Mucosa of descending colon (tissue), 3 donors: ENCODE data around the gene RCBTB1. TPM values are rescaled to one million over a fixed set of nuclear protein-coding genes. Genes with fewer than 3 reads are reported as not detected.
"Not testable (repeated sequence)": the region's sequence is repeated elsewhere in the genome, so short reads cannot be mapped to it uniquely, and the experiment has no call there.

ENCODE experiments used
- ATAC-seq: fragments of 200-7000 bp; cut with Tn5 transposase; one replicate; pipeline ENCODE4 v1.9.1; 2020; ENCODE audit warnings: mild to moderate bottlenecking, moderate library complexity
- DNase-seq, 3 donors: peaks; one replicate each; pipeline ENCODE4 v3.0.0-alpha.2; 2020
- H3K36me3 ChIP-seq: fragments of 200-600 bp; one replicate; pipeline ENCODE4 v1.8.0; 2021; ENCODE audit warnings: low read depth, mild to moderate bottlenecking
- H3K4me1 ChIP-seq: fragments of 200-600 bp; one replicate; pipeline ENCODE4 v1.8.0; 2021; ENCODE audit warnings: low read depth, mild to moderate bottlenecking
- H3K4me3 ChIP-seq: fragments of 200-600 bp; one replicate; pipeline ENCODE4 v1.8.0; 2021; ENCODE audit warnings: mild to moderate bottlenecking
- H3K9me3 ChIP-seq: fragments of 200-600 bp; one replicate; pipeline ENCODE4 v1.8.0; 2021; ENCODE audit warnings: mild to moderate bottlenecking
- intact Hi-C, 2 donors: fragments of 100-400 bp; cut with DNase I in 1 of 2; cut with micrococcal nuclease in 1 of 2; formaldehyde crosslinking; loops; one replicate each; pipeline versions ENCODE4 v1.11.0 to v1.11.1; 2022; cut with DNase I, micrococcal nuclease
- total RNA-seq, 3 donors: library from RNA; stranded (reverse); fragmentation: NEBNext Ultra II Directional in 2 of 3; extraction: Animal tissue kit (Norgen Biotek cat#: 25700) in 2 of 3; gene quantifications; one replicate each; pipeline versions ENCODE4 v1.2.1 to v1.2.4, GENCODE V29; 2021 to 2023
- TF ChIP-seq, protein P1 (sequence below): fragments of 200-600 bp; IDR thresholded peaks from one replicate; pipeline ENCODE4 v1.8.0; 2022; ENCODE audit warnings: antibody characterized with exemption, mild to moderate bottlenecking
- donor health status: DM: no; HTN: no; CAD: no; lungs with moderate emphysema.
- donor health status: DM: no; HTN: no; CAD: no.
- donor health status: DM: no; HTN: yes; CAD: no.

RCBTB1 gene
- total RNA-seq, 3 donors from 2014 or later = 5.3 to 11.7 (median 6.7) TPM

DNA sequence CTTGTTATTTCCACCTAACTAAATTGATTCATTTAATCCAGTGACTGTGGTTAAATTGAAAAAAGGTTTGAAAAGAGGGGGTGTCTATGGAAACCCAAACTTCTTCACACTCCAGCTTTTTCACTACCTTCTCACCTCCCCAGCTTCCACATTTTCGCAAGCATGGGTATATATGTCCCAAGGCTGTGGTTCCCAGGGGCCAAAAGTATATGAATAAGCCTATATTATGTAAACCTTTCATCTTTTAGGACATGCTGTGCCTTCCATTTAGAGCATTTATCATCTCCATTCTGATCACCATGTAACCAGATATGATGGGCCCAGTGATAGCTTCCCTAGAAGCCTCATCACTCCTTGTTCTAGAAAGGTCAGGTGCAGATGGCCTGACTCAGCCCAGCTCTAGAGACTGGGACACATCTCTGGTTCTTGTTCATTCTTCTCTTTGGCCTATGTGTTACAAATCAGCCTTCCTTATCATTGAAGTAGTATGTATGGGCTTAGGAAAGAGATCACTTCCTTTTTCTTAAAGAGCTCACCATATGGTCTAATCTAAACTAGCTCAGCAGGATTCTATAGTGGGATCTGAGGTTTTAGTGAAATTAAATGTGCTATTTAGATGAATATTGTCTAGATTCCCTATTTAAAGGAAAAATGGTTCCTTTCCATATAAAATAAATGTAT is 23.4 kb upstream of the RCBTB1 start:
- DNase-seq (no peak), ATAC-seq (no peak)
- intact Hi-C loops = no loop called here
- no peaks in the 10 kb centered on the region for H3K4me1 ChIP-seq
- no peaks in the 10 kb centered on the region for H3K36me3 ChIP-seq
- no peak overlapping the region for H3K4me3 ChIP-seq
- no peaks in the 10 kb centered on the region for H3K9me3 ChIP-seq
- TF ChIP-seq, protein P1, sequence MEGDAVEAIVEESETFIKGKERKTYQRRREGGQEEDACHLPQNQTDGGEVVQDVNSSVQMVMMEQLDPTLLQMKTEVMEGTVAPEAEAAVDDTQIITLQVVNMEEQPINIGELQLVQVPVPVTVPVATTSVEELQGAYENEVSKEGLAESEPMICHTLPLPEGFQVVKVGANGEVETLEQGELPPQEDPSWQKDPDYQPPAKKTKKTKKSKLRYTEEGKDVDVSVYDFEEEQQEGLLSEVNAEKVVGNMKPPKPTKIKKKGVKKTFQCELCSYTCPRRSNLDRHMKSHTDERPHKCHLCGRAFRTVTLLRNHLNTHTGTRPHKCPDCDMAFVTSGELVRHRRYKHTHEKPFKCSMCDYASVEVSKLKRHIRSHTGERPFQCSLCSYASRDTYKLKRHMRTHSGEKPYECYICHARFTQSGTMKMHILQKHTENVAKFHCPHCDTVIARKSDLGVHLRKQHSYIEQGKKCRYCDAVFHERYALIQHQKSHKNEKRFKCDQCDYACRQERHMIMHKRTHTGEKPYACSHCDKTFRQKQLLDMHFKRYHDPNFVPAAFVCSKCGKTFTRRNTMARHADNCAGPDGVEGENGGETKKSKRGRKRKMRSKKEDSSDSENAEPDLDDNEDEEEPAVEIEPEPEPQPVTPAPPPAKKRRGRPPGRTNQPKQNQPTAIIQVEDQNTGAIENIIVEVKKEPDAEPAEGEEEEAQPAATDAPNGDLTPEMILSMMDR = no peak

- Histone ChIP-seq H3K4me3 (no peak overlapping the region), H3K36me3 (no peaks in the 10 kb centered on the region), H3K4me1 (no peaks in the 10 kb centered on the region), H3K9me3 (no peaks in the 10 kb centered on the region)
- ATAC-seq (no peak), DNase-seq (no peak)
- TF ChIP-seq, protein P1 = no peak
- intact Hi-C loops = loop anchor here in 1 of 2 donors (2.0 kb wide), 1 partner anchor 307 kb away; no protein-coding TSS in a partner anchor
Measured at GRCh38 chr13:49607761-49608160, 22.4 kb upstream of the RCBTB1 start.

GRCh38 chr13:49606747-49607648 is 21.6 kb upstream of the RCBTB1 start:
- intact Hi-C loops = loop anchor here in 1 of 2 donors (2.0 kb wide), 1 partner anchor 306 kb away; no protein-coding TSS in a partner anchor
- TF ChIP-seq, protein P1 = peak; percentile 50
- ATAC-seq (peak; percentile 99), DNase-seq (peak; percentile 85 to 92 (median 87))
- H3K9me3 ChIP-seq = no peaks in the 10 kb centered on the region
- H3K36me3 ChIP-seq = no peaks in the 10 kb centered on the region
- no peak overlapping the region for H3K4me3 ChIP-seq
- no peaks in the 10 kb centered on the region for H3K4me1 ChIP-seq

- H3K36me3 ChIP-seq = no peaks in the 10 kb centered on the region
- H3K4me3 ChIP-seq = no peak overlapping the region
- intact Hi-C loops = no loop called here
- no peaks in the 10 kb centered on the region for H3K9me3 ChIP-seq
- DNase-seq (no peak), ATAC-seq (peak; percentile 4)
- TF ChIP-seq, protein P1 = no peak
- H3K4me1 ChIP-seq = no peaks in the 10 kb centered on the region
Measured at GRCh38 chr13:49604570-49604969, 19.2 kb upstream of the RCBTB1 start.

GRCh38 chr13:49602615-49603014 is 17.3 kb upstream of the RCBTB1 start:
- H3K36me3 ChIP-seq, H3K4me3 ChIP-seq, ATAC-seq, DNase-seq, H3K4me1 ChIP-seq, intact Hi-C loops, H3K9me3 ChIP-seq: not testable (repeated sequence)

GRCh38 chr13:49602005-49602404 is 16.6 kb upstream of the RCBTB1 start:
- DNase-seq (no peak), ATAC-seq (peak; percentile 46)
- Histone ChIP-seq H3K36me3 (no peaks in the 10 kb centered on the region), H3K9me3 (no peaks in the 10 kb centered on the region), H3K4me1 (no peaks in the 10 kb centered on the region), H3K4me3 (no peak overlapping the region)
- intact Hi-C loops = no loop called here
- TF ChIP-seq, protein P1 = no peak
